ENCODE results near the gene SCTR.

- TF ChIP-seq POLR2A (IDR thresholded peaks at IDR 0.05) = no peak
- TF ChIP-seq CTCF (IDR thresholded peaks at IDR 0.05 in 8 of 11, conservative IDR thresholded peaks at IDR 0.05 in 3 of 11) = no peak
- TF ChIP-seq POLR2AphosphoS5 (IDR thresholded peaks at IDR 0.05) = peak in 1 of 3 donors; percentile 59
Observed at GRCh38 chr2:119428488-119429224, 95.6 kb downstream of the SCTR start.
